Tibial nerve (tissue), 4 donors: ENCODE data around the gene CXorf49B.
"Not testable (repeated sequence)": the region's sequence is repeated elsewhere in the genome, so short reads cannot be mapped to it uniquely, and the experiment has no call there.

ENCODE experiments used
- EP300 ChIP-seq, 2 donors: sonication (generic); formaldehyde crosslinking; IDR thresholded peaks; one replicate each; pipeline ENCODE4 v1.6.1; 2017; ENCODE audit warnings: antibody characterized with exemption in 2 of 2, mild to moderate bottlenecking in 1 of 2
- POLR2A ChIP-seq, 2 donors: fragments of 450-650 bp; IDR thresholded peaks; one replicate each; pipeline ENCODE4 v1.6.1; 2017; ENCODE audit warnings: antibody characterized with exemption in 2 of 2, mild to moderate bottlenecking in 2 of 2, moderate library complexity in 2 of 2
- TF ChIP-seq, protein P1 (sequence below), 5 experiments: fragments of 200-600 bp in 3 of 5; fragments of 450-650 bp in 2 of 5; sonication (generic) in 3 of 5; IDR thresholded peaks; one replicate each; pipeline ENCODE4 v1.5.1; 2016 to 2019; ENCODE audit warnings: antibody characterized with exemption in 5 of 5, mild to moderate bottlenecking in 3 of 5, moderate library complexity in 2 of 5

DNA sequence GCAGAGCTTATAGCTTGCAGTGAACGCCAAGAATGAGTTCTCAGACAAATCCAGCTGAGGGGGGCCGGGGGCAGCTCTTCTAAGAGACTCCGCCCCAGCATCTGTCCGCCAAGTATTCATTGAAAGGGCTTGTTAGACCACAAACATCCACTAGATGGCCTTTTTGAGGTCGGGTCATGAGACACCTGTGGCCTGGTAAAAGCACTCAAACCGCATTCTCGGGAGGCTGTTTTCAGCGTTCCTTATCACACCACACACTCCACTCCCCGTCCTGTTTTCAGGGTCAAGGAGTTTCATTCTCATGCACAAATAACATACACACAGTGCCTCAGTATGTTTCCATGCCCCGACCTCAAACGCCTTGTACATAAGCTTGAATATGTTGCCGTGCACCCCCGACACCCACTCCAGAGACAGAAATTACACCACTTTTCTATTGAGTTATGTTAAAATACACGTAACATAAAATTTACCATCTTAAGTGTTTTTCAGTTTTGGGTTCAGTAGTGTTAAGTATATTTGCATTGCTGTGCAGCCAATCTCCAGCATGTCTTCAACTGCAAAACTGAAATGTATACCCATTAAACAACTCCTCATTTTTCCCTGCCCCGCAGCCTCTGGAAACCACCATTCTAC lies 21.3 kb downstream of the CXorf49B start:
- TF ChIP-seq, protein P1, sequence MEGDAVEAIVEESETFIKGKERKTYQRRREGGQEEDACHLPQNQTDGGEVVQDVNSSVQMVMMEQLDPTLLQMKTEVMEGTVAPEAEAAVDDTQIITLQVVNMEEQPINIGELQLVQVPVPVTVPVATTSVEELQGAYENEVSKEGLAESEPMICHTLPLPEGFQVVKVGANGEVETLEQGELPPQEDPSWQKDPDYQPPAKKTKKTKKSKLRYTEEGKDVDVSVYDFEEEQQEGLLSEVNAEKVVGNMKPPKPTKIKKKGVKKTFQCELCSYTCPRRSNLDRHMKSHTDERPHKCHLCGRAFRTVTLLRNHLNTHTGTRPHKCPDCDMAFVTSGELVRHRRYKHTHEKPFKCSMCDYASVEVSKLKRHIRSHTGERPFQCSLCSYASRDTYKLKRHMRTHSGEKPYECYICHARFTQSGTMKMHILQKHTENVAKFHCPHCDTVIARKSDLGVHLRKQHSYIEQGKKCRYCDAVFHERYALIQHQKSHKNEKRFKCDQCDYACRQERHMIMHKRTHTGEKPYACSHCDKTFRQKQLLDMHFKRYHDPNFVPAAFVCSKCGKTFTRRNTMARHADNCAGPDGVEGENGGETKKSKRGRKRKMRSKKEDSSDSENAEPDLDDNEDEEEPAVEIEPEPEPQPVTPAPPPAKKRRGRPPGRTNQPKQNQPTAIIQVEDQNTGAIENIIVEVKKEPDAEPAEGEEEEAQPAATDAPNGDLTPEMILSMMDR (IDR thresholded peaks at IDR 0.05): not testable (repeated sequence)
- TF ChIP-seq POLR2A, EP300 (IDR thresholded peaks at IDR 0.05): not testable (repeated sequence)
